ENCODE results near the gene NUP205.

Gene NUP205

GRCh38 chr7:135539629-135540028 is 18.1 kb upstream of the NUP205 start:
- no peak for DNase-seq

- no peak for DNase-seq
Observed at GRCh38 chr7:135541029-135541428, 16.7 kb upstream of the NUP205 start.

- DNase-seq = no peak
Observed at GRCh38 chr7:135550196-135550595, 7.5 kb upstream of the NUP205 start.

- no peak for DNase-seq
Observed at GRCh38 chr7:135552148-135552547, 5.6 kb upstream of the NUP205 start.

GRCh38 chr7:135553346-135553745 is 4.4 kb upstream of the NUP205 start:
- DNase-seq = no peak

- DNase-seq = peak; percentile 66 to 90 (median 86)
Observed at GRCh38 chr7:135558337-135558767, 635 bp downstream of the NUP205 start.

GRCh38 chr7:135558881-135559280 is 1.2 kb downstream of the NUP205 start:
- no peak for DNase-seq

- no peak for DNase-seq
Observed at GRCh38 chr7:135560631-135561030, 2.9 kb downstream of the NUP205 start.

- DNase-seq = no peak
Observed at GRCh38 chr7:135562720-135563119, 5.0 kb downstream of the NUP205 start.

- no peak for DNase-seq
Observed at GRCh38 chr7:135571834-135572233, 14.1 kb downstream of the NUP205 start.

- no peak for DNase-seq
Observed at GRCh38 chr7:135573541-135573940, 15.8 kb downstream of the NUP205 start.

- no peak for DNase-seq
Observed at GRCh38 chr7:135575296-135575695, 17.6 kb downstream of the NUP205 start.

- DNase-seq = no peak
Observed at GRCh38 chr7:135578569-135578968, 20.9 kb downstream of the NUP205 start.

- no peak for DNase-seq
Observed at GRCh38 chr7:135584362-135585353, 26.9 kb downstream of the NUP205 start.

- no peak for DNase-seq
Observed at GRCh38 chr7:135597181-135597925, 39.6 kb downstream of the NUP205 start.

GRCh38 chr7:135597926-135598305 is 40.2 kb downstream of the NUP205 start:
- no peak for DNase-seq

GRCh38 chr7:135599471-135599870 is 41.8 kb downstream of the NUP205 start:
- no peak for DNase-seq

GRCh38 chr7:135600226-135600625 is 42.5 kb downstream of the NUP205 start:
- no peak for DNase-seq

- DNase-seq = no peak
Observed at GRCh38 chr7:135601182-135601581, 43.5 kb downstream of the NUP205 start.

GRCh38 chr7:135602304-135602703 is 44.6 kb downstream of the NUP205 start:
- DNase-seq = no peak

GRCh38 chr7:135616136-135616535 is 58.4 kb downstream of the NUP205 start:
- no peak for DNase-seq

- DNase-seq = no peak
Observed at GRCh38 chr7:135617781-135618180, 60.1 kb downstream of the NUP205 start.

GRCh38 chr7:135618510-135618909 is 60.8 kb downstream of the NUP205 start:
- DNase-seq = no peak

- no peak for DNase-seq
Observed at GRCh38 chr7:135620447-135620846, 62.7 kb downstream of the NUP205 start.
